GM18511 (cell line): ENCODE results near the gene SLC30A2.
"Not testable (repeated sequence)": the region's sequence is repeated elsewhere in the genome, so short reads cannot be mapped to it uniquely, and the experiment has no call there.

Experiments used
- ATAC-seq: cut with Tn5 transposase; IDR thresholded peaks from one replicate; pipeline ENCODE4 v1.9.1; 2021; ENCODE audit warnings: mild to moderate bottlenecking, moderate library complexity; ENCODE audit not compliant: unreplicated experiment

SLC30A2 gene, protein sequence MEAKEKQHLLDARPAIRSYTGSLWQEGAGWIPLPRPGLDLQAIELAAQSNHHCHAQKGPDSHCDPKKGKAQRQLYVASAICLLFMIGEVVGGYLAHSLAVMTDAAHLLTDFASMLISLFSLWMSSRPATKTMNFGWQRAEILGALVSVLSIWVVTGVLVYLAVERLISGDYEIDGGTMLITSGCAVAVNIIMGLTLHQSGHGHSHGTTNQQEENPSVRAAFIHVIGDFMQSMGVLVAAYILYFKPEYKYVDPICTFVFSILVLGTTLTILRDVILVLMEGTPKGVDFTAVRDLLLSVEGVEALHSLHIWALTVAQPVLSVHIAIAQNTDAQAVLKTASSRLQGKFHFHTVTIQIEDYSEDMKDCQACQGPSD

DNA sequence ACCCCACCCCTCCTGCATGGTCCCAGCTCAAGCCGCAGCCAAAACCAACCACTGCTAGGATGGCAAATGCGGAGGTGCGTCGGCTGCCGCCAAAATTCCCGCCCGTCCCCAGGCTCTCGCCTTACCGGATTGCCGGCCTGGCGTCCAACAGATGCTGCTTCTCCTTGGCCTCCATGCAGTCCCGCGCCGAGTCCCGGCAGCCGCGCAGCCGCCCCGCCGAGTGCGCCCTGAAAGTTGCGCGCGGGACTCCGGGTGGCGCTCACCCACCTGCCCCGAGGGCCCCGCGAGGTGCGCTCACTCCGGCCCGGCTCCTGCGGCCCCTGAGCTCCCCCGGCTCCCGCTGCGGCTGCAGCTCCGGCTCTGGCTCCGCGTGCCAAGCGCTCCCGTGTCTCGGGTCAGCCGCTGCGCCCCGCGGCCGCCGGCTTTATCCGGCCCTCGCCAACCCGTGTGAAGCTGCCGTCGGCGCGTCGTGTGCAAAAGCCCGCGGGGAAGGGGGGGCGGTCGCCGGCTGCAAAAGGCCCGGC lies at the start of gene SLC30A2:
Gene SLC30A2 (minus strand): TSS at position 397 of the 524 bp plus-strand sequence. CDS start 222 bp downstream, at position 175.
- no peak for ATAC-seq

GRCh38 chr1:26094677-26095383 lies 48.9 kb upstream of the SLC30A2 start:
- no peak for ATAC-seq

GRCh38 chr1:26094076-26094669 lies 48.3 kb upstream of the SLC30A2 start:
- ATAC-seq, result no peak

GRCh38 chr1:26093569-26093968 lies 47.7 kb upstream of the SLC30A2 start:
- ATAC-seq, result not testable (repeated sequence)

GRCh38 chr1:26092422-26092821 lies 46.5 kb upstream of the SLC30A2 start:
- no peak for ATAC-seq

DNA sequence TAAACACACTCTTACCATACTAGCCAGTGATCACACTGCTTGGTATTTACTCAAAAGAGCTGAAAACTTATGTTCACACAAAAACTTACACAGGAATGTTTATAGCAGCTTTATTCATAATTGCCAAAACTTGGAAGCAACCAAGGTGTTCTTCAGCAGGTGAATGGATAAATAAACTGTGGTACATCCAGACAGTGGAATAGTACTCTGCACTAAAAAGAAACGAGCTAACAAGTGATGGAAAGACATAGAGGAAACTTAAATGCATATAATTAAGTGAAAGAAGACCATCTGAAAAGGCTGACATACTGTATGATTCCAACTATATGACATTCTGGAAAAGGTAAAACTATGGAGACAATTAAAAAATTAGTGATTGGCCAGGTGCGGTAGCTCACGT lies 45.0 kb upstream of the SLC30A2 start:
- ATAC-seq, result no peak

- ATAC-seq, result no peak
These were observed 43.2 kb upstream of the SLC30A2 start for GRCh38 chr1:26089125-26089524.

- ATAC-seq, result no peak
These were observed 38.9 kb upstream of the SLC30A2 start for GRCh38 chr1:26084844-26085243.

DNA sequence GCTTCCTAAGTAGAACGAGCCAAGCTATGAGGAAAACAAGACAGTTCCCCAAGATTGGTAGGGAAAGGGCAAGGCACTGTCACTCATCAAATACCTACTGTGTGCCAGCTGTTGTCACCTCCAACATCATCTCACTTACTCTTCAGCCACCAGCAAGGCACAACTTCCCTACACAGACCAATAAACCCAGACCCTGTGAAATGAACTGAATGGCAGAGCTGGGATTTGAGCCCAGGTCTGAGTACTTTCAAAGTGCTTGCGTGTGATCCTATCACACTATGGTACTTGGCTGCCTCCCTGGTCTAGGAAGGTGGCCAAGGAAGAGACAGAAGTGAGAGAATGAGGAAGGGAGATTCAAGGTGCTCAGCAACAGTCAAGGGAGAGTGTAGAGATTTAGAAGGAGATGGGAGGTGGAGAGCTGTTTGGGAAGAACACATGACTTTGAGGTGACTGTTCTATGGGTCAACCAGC lies 38.2 kb upstream of the SLC30A2 start:
- no peak for ATAC-seq

DNA sequence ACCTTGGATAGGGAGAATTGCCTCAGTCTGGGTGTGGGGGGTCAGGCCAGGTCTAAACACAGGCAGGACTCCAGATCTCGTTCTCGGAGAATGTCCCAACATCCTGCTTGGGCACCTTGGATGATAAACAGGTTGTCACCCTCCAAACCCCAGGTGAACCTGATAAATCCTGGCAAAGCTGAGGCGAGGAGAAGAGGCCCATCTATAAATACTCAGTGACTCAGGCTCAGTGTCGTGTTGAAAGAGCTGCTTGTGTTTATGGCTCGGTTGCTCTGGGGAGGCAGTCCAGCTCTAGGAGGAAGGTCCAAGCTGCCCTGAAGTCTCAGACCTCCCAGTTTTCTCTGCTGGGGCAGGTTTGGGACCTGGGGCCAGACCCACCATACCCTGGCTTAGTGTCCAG lies 37.3 kb upstream of the SLC30A2 start:
- no peak for ATAC-seq

- no peak for ATAC-seq
These were observed 36.1 kb upstream of the SLC30A2 start for GRCh38 chr1:26082020-26082350.

GRCh38 chr1:26081267-26082019 lies 35.5 kb upstream of the SLC30A2 start:
- no peak for ATAC-seq

- ATAC-seq, result no peak
These were observed 34.3 kb upstream of the SLC30A2 start for GRCh38 chr1:26079960-26080814.

DNA sequence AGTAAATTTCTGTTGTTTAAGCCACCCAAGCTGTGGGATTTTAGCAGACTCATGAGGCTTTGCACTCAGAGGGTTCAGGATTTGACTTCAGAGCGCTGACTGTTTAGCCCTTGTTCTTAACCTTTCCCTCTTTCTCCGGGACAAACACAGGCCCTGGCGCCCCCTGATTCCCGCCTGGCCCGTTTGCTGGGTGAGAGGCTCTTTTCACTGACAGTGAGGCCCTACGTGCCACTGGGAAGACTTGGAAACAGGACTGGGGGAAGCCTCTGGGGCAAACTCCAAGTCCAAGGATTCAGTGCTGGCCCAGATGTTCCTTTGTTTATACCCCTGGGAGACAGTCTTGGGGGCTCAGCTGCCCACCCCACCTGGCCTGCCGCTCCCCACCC lies 33.3 kb upstream of the SLC30A2 start:
- ATAC-seq, result no peak

DNA sequence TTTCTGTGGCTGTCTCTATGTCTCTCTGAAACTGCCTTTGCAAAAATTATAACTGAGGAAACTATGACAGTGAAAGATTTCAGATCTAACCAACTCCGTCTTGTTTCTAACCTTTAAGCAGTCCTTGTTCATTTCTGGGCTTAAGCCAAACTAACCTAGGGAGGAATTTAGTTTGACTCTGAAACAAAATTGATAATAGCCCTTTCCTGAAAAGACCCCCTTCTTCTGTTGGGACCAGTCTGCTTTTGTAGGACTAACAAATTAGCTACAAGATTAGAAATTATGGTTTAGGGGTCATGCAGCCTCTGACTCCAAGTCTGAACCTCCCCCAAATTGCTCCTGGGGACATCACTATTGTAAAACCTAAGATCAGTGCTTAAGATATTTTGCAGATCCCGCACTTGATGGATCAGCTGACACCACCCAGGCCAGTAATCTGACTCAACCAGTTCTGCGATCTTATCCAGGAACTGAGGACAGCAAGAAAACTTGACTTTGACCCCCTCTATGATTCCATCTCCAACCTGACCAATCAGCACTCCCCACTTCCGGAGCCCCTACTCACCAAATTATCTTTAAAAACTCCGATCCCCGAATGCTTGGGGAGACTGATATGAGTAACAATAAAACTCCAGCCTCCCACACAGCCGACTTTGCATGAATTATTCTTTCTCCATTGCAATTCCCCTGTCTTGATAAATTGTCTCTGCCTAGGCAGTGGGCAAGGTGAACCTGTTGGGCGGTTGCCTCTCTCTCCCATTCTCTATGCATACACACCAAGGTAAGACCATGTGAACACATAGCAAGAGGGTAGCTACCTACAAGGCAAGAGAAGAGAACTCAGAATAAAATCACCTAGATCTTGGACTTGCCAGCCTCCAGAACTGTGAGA lies 32.6 kb upstream of the SLC30A2 start:
- ATAC-seq, result no peak

- no peak for ATAC-seq
These were observed 31.6 kb upstream of the SLC30A2 start for GRCh38 chr1:26077524-26077923.

- ATAC-seq, result no peak
These were observed 29.7 kb upstream of the SLC30A2 start for GRCh38 chr1:26075421-26076144.

GRCh38 chr1:26072305-26072704 lies 26.4 kb upstream of the SLC30A2 start:
- no peak for ATAC-seq
